HG02973 (cell line): Measurements from ENCODE around the gene CSRNP3.

ENCODE experiments used
- ATAC-seq: cut with Tn5 transposase; IDR thresholded peaks from one replicate; pipeline ENCODE4 v1.9.1; 2021; ENCODE audit warnings: moderate library complexity; ENCODE audit not compliant: unreplicated experiment

CSRNP3 gene

DNA sequence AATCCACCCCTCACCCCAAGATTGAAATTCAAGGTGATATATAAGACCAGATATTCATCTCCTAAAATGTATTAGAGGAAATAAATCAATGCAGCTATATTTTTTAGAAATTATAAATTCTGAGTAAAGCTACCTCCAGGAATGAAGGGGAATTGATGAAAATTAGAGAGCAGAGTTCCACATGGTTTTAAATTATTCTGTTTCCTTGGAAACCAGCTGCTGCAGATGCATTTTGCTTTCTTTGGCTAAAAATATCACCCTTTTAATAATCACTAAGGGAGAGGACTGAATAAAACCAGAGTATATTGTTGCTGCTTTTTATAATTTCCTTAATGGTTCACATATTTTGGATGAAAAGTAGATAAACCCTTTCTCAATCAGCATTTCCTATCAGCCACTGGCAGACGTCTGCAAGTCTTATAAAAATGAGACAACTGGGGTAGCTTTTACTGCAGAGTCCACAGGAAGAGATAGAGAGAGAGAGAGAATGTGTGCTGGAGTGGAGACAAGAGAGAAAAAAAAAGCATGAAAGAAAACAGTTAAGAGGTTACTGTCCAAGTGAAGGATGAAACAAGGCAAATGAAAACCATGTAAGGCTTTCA lies 2.0 kb downstream of the CSRNP3 start:
- no peak for ATAC-seq

DNA sequence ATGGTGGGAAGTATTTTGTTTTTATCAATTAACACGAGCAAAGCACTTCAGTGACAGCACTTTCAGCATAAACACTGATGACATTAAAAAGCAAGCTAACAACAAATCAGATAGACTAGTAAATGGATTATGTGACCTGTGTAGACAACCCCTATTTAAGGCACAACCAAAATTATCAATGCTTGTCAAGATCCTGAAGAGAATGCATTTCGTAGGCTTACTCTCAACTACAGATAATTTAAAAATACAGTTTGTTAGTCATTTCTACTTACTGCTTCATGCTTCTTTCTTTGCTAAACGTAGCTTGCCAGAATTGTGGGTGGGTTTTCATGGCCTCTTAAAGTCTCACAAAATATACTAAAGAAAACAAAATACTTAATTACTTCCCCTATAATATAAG lies 3.4 kb downstream of the CSRNP3 start:
- ATAC-seq: no peak

DNA sequence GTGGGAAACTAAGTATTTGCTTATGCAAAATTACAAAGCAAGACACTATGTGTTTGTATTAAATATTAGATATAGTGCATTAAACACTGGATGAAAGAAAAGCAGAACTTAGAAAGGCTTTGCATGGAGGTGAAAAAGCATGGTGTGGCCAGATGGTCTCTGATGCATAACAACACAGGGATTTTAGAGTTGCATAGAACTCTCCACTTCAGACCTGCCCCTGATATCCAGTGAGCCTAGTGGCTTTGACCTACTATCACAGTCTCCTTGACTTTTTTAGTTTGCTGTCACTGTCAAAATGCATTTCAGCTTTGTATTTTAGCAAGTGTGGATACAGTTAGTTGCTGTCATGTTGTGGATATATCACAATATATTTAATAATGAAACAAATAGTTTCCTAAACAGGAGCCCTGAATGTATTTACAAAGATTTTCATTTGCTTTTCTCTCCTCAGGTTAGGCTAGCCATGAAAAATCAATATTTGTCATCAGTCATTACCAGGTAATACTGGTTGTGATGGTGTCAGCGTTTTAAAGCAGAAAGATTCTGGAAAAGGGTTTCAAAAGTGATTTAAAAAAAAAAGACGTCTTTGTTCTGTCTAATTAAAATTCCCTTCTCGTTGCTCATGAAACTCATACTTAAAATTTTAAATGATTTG lies 5.2 kb downstream of the CSRNP3 start:
- ATAC-seq: no peak

DNA sequence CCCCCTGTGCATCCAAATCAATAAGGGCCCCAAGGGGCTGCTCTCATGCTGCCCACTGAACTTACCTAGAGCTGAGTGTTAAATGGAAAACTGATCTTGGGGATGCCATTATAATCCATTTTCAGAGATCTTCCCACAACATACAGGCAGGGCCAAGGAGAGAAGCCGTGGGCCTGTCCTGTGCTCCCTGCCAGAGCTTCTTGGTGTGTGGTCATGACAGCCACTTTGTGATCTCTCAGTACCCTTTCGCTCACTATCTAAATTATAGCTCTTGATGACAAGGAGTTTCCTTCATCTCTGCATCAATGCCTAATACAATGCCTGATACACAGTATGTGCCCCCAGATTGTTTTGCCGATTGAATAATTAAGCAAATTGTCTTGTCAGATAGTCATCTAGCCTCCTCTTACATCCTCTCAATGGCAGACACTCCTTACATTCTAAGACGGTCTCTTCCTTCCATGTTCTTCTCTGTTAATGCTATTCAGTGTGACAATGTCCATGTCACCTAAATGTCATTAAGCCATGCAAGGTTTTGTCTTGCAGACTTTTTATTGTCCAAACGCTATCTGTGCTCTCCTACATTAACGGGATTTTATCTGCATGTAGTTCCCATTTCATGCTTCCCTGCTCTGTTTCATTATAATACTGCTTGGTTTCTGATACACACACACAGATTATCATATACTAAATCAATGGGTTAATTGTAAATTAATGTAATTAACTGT lies 5.9 kb downstream of the CSRNP3 start:
- ATAC-seq: no peak

DNA sequence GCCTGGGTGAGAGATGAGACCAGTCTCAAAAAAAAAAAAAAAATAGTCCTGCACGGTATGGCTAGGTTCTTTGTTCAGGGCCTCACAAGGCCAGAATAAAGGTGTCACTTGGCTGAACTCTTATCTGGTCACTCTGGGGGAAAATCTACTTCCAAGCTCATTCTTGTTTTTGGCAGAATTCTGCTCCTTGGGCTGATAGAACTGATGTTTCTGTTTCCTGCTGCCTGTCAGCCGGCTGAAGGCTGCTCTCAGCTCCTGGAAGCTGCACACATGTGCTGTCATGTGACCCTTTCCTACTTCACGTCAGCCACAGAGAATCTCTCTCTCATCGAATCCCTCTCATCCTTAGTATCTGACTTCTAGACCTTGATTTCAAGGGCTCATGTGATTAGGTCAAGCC lies 10.4 kb downstream of the CSRNP3 start:
- ATAC-seq: no peak

DNA sequence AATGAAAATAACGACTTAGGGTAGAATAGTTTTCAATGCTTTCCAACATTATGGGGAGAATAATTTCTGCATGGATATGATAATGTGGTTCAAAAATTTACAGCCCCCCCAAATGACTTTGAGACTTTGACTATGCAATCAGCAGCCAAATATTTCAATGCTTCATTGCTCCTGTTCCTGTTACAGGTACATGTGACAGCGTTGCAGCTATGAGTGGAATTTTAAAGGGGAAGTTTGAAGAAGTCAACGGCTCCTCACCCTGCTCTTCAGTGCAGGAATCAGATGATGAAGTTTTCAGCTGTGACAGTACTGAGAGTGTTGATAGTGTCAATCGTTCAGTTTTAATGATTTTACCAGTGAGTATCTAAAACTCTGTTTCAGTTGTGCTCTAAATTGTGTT lies 25.1 kb downstream of the CSRNP3 start:
- no peak for ATAC-seq

DNA sequence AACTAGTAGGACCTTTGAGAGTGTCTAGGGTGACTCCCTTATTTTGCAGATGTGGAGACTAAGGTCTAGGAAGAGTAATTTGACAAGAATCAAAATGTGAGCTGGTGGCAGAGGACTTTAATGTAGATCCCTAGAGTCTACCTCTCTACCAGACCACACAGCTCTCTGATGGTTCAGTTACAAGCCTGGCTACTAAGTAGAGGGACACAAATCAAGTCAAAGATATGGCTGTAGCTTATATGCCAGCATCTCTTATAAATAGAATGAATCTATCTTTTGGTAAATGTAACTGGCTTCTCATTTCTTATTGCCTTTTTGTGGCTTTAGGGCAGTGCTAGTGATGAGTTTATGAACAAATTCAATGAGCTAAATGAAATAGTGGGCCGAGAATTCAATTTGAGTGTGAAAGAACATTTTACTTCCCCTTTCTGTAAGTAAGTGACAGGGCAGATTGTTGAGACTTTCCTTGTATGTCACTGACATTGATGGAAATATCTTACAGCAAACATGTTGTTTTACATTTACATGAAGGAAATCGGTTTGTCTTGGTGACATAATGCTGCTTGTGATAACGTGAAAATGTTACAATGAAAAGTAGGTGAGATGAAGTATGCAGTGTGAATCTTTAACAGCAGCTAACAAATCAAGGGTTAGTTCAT lies 28.3 kb downstream of the CSRNP3 start:
- no peak for ATAC-seq

DNA sequence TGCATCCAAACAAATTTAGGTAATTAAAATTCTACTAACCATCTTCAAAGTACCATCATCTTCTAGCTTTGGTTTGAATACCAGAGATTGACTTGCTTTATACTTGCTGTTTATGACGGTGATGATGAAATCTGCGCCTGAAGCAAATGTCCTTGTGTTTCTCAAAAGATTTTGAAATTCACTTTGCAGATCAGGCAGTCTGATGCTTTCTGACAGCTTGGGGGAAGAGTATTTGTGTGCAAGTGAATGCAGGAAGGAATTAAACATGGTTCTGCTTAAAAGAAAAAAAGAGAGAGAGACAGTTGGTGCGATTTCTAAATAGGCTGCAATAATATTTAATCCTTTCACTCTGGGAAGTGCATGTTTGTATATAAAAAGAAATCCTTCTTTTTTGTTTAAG lies 29.6 kb downstream of the CSRNP3 start:
- ATAC-seq: no peak

DNA sequence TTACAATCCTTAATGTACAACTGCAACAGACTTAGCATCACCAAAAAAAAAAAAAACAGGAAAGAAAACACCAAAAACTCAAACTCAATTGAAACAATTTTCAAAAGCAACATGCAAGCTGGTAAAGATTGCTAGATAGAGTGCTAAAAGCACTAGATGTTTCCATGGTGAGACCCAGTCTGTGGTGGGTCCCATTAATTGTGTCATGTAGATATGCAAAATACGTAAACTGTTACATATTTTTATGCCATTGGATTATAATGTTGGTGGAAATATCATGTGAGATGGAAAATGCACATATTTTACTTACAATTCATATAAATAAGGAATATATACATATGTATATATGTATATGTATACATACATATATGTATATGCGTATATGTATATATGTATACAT lies 30.5 kb downstream of the CSRNP3 start:
- no peak for ATAC-seq

DNA sequence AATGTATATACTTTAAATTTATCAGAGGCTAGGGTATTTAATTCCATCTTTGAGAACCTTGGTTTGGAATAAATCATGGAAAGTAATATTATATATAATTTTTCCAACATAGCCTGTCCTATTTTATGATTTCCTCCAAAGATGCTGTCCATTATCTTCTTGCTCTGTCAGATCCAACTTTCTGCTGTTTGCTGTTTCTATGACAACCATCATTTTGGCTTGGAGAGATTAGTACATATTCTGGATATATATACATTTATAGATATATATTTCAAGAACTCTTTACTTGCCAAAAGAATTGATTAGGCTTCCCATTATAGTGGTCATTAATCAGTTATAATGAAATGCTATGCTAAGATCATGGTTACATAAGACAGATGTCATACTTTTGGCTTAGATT lies 31.3 kb downstream of the CSRNP3 start:
- ATAC-seq: no peak

DNA sequence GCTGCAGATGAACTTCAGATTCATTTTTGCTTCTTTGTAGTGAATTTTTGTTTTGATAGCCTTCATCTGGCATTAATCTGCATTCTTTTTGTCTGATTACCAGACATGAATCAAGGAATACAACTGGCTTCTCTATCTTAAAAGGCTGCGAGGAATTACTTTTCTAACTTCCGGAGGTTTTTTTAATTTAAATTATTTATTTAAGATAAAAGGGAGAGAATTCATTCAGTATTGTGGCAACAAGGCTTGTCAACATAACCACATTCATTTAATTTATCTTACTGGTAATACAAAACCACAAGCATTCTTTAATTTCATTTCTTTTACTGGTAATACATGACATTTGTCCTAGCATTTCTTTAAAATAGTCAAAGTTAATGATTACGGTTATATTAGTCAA lies 36.0 kb downstream of the CSRNP3 start:
- no peak for ATAC-seq

DNA sequence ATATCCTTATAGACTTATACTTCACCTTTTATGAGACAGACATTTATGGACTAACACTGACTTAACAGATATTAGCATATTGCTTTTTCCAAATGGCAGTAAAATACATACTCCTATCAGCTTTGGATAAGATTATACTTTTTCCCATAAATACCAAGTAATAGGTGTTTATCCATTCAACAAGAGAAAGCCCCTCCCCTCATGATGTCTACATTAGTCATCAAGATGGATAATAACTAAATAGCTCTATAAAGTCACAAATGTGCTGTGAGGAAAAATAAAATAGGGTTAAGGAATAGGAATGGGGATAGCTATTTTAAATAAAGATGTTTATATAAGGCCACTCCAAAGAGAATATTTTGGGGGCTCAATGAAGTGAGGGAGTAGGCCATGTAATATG lies 39.4 kb downstream of the CSRNP3 start:
- ATAC-seq: no peak

DNA sequence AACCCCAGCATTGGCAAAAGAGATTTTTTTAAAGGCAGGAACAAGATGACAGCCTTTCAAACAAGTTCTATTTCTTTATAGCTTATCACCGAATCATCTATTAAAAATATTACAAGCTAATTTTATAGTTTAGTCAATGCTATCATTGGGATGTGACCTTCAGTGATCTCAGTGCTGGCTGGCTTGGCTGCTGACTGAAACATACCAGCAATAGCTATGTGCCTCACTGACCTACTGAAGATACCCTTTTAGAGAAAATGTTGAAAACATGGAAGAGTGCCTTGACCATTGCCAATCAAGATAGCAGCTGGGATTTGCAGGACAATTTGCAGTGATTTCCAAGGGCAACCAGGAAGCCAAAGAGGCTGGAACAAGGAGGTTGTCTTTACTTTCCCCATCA lies 44.0 kb downstream of the CSRNP3 start:
- ATAC-seq: no peak

DNA sequence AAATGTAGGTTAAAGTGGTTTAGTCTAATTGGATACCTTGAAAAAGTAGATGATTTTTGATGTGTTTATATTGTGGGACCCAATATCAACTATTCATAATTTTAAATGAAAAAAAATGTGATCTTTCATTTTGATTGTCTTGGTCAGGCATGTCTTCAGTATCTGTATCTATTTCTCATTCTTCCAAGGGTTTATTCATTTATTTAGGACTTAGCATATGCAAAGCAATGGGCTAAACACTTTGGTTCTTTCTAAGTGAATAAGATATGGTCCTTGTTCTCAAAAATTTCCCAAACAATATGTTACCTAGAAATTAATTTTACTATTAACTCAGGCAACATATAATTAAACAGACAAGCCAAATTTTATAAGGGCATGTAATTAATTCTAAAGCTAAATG lies 49.1 kb downstream of the CSRNP3 start:
- no peak for ATAC-seq

DNA sequence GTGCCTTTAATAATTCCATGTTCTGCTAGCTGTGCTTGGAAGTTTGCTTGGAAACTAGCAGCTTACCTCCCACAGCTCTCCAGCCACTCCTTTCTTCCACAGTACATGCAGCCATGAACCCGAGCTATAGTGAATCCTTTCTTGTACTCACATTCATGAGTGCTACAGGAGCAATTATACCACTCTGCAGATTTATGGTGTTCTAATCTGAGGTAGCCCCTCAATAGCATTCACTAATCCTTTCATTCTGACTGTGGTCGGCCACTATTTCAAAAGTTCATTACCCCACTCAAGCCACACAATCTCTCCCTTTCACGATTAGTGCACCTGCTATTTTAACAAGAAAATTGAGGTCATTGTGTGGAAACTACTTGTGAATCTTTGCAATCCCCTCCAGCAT lies 53.2 kb downstream of the CSRNP3 start:
- ATAC-seq: no peak

DNA sequence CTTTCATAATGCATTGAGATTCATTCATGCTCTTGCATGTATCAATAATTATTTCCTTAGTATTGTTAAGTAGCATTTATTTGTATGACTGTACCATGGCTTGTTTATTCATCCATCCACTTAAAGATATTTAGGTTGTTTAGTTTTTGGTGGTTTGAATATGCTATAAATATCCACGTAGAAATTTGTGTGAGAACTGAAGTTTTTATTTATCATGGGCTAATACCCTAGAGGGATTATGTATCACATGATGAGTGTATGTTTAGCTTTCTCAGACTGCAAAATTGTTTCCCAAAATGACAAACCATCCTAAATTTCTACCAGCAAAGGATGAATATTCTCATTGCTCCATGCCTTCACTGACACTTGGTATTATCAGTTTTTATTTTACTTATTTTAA lies 55.2 kb downstream of the CSRNP3 start:
- ATAC-seq: no peak

DNA sequence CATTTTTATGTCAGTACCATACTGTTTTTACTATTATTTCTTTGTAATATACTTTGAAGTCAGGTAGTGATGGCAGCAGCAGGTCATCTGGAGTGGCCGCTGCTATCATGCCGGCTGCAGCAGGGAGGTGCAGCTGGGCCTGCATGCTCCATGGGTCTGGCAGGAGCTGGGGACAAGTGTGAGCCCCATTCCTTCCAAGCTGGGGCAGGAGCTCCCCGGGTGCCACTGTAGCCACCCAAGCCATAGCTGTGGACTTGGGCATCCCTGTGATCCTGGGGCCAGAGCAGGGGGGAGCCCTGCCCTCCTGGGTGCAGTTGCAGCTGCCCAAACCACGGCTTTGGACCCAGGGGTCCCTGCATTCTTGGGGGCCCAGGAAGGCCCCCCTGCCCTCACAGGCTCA lies 59.2 kb downstream of the CSRNP3 start:
- no peak for ATAC-seq

DNA sequence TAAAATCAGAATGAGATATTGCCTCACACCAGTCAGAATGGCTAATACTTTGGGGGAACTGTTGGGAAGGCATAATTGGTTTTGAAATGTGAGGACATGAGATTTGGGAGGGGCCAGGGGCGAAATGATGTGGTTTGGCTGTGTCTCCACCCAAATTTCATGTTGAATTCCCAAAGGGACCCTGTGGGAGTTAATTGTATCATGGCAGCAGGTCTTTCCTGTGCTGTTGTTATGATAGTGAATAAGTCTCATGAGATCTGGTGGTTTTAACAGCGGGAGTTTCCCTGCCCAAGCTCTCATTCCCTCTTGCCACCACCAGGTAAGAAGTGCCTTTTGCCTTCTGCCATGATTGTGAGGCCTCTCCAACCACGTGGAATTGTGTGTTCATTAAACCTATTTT lies 59.6 kb downstream of the CSRNP3 start:
- no peak for ATAC-seq

DNA sequence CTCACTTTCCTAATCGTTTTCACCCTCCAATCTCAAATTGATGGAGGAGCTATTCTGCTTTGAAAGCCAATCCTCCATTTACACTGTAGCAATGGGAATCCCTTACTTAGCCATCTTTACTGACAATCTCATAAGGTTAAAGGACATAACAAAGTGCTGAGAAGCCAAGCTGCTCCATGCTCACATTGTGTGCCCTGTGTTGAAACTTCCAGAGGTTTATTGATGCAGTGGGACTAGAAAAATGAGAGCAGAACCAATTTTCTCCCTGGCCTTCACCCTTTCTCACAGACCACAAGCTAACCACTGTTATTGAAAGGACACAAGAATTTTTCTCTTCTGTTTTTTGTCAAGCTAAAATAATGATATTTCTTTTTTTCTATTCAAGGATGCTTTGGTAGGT lies 63.8 kb downstream of the CSRNP3 start:
- no peak for ATAC-seq

DNA sequence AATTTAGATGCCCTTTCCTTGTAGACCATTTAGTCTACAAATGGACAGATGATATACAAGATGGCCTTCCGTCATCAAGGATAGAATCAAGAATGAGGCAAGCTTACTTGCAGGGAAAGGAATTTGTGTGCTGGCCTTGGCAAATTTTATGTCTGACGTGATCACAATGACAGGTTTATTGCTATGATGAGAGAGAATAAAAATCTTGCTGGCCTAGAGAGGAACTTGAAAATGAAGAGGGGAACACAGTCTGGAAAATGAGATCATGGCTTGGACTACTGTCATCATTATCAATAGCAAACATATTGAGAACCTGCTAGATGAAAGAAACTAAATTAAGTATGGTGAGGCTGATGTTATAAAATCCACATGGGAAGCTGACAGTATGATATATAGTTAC lies 66.0 kb downstream of the CSRNP3 start:
- no peak for ATAC-seq

DNA sequence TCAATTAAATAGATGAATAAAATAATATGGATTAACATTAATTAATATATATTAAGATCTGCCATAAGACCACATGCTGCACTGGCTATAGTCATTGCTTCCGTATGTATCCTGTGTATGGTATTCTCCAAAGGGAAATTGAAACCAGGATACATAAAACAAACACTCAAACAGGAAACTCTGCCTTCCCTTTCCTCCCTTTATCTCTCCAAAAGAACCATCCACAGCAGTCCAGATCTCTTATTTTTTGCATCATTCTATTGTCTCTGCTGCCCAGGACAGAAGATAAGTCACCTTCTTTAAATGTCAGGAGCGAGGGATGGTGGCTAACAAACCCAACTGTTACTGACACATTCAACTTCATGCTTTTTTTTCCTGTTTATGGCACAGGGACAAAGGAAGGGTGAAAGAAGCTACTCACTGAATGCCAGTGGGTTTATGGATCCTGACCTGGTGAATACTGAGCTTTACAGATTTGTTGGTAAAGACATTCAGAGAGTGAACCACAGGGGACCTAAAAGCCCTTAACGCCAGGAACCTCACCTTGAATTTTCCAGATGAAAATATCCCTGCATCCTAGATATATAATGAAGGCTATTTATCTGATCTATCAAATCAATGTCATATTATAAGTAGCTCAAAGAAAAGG lies 67.5 kb downstream of the CSRNP3 start:
- ATAC-seq: no peak

DNA sequence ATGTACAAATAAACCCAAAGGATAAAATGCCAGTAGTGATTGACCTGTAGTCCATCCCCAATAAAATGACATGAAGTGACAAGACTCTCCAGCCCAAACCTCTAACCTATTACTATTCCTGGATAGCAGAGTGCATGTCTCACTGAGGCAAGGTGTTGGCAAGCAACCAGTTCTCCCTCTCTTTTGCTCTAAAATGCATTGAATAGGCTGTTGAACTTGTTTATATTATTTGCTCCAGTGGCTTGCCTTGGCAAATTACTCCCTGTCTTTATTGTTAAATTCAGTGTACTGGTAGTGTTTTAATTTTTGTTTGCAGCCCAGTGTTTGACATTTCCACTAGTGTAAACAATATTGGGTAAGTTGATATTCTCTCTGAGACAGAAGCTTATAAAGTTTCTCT lies 70.5 kb downstream of the CSRNP3 start:
- no peak for ATAC-seq
